ENCODE results near the gene FOXP1. TPM values are rescaled to one million over a fixed set of nuclear protein-coding genes. Genes with fewer than 3 reads are reported as not detected.

The FOXP1 gene
- total RNA-seq, 4 donors from 2014 or later, result 86.4 to 107 (median 93.8) TPM

GRCh38 chr3:71484452-71484851, 99.1 kb downstream of the FOXP1 start:
- DNase-seq (ENCODE audit: low spot score in 2 of 2), result no peak
- WGBS, 2 donors, result 87 to 88% methylated on average over 5 of the region's 5 CpGs
- no peak for TF ChIP-seq EP300 (IDR thresholded peaks at IDR 0.05)
- no peak for TF ChIP-seq POLR2A (IDR thresholded peaks at IDR 0.05)
- TF ChIP-seq CTCF (IDR thresholded peaks at IDR 0.05), result no peak

DNA sequence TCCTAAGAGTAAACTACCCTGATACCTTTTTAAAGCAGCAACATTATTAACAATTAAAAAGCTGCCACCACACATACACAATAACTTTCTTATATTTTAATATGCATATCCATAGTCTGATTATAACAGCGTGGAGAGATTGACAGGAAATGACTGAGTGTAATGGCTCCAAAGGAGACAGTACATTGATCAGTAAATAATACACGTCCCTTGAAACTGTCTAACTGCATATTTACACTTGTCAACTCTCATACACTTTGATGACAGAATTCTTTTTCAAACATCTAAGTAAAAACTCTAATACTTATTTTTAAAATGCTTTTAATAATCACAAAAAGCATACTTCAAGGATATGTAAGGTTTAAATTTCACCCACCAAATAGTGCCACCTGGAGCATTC, 99.5 kb downstream of the FOXP1 start:
- 92% methylated on average over 2 of the region's 2 CpGs for WGBS, 2 donors
- no peaks in the 10 kb centered on the region for H3K27me3 ChIP-seq

More at GRCh38 chr3:71484452-71484851, 99.1 kb downstream of the FOXP1 start:
- no peaks in the 10 kb centered on the region for H3K27me3 ChIP-seq
- H3K27ac ChIP-seq, result no peak overlapping the region
- no peaks in the 10 kb centered on the region for H3K4me1 ChIP-seq
- no peak overlapping the region for H3K4me3 ChIP-seq
- no peaks in the 10 kb centered on the region for H3K9me3 ChIP-seq
- H3K36me3 ChIP-seq, result peaks cover 0 to 4% (median 0%) of the 10 kb centered on the region in 3 donors

GRCh38 chr3:71482771-71483170, 100.8 kb downstream of the FOXP1 start:
- peaks cover 0 to 5% (median 0%) of the 10 kb centered on the region in 4 donors for H3K4me1 ChIP-seq
- DNase-seq (ENCODE audit: low spot score in 2 of 2), result no peak
- no peak for TF ChIP-seq POLR2A (IDR thresholded peaks at IDR 0.05)
- TF ChIP-seq CTCF (IDR thresholded peaks at IDR 0.05), result no peak
- no peak for TF ChIP-seq EP300 (IDR thresholded peaks at IDR 0.05)
- H3K9me3 ChIP-seq, result no peaks in the 10 kb centered on the region
- 94 to 98% methylated on average over 5 of the region's 5 CpGs for WGBS, 2 donors
- H3K27ac ChIP-seq, result no peak overlapping the region
- H3K4me3 ChIP-seq, result no peak overlapping the region
- H3K27me3 ChIP-seq, result no peaks in the 10 kb centered on the region
- H3K36me3 ChIP-seq, result no peaks in the 10 kb centered on the region

More for the DNA sequence above, 99.5 kb downstream of the FOXP1 start:
- TF ChIP-seq EP300 (IDR thresholded peaks at IDR 0.05), result no peak
- TF ChIP-seq POLR2A (IDR thresholded peaks at IDR 0.05), result no peak
- no peak for TF ChIP-seq CTCF (IDR thresholded peaks at IDR 0.05)
- Histone ChIP-seq H3K4me3 (no peak overlapping the region), H3K36me3 (no peaks in the 10 kb centered on the region), H3K27ac (no peak overlapping the region), H3K4me1 (no peaks in the 10 kb centered on the region), H3K9me3 (no peaks in the 10 kb centered on the region)
- DNase-seq (ENCODE audit: low spot score in 2 of 2), result no peak

DNA sequence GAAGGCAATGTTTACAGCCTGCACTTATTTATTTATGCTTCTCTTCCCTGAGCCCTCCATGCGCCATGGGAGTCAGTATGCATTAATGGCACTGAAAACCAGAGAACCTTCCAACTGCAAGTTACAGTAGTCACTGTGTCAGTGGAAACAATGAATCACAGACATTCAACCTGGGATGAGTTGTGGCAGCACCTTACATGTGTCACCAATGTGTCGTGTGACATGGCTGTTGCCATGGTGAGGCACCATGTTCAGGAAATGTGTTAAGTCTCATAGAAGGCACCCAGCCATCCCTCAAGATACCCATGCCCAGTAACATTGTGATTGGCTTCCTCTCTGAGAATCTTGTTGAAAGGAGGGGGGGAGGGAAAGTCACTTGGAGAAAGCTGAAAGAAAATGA, 105.0 kb downstream of the FOXP1 start:
- peaks cover 0 to 8% (median 0%) of the 10 kb centered on the region in 3 donors for H3K36me3 ChIP-seq
- 88 to 97% methylated on average over 2 of the region's 2 CpGs for WGBS, 2 donors
- DNase-seq (ENCODE audit: low spot score in 2 of 2), result no peak

GRCh38 chr3:71476950-71477349, 106.6 kb downstream of the FOXP1 start:
- 98 to 100% methylated on average over 2 of the region's 2 CpGs for WGBS, 2 donors
- no peak overlapping the region for H3K27ac ChIP-seq
- TF ChIP-seq CTCF (IDR thresholded peaks at IDR 0.05), result no peak
- TF ChIP-seq EP300 (IDR thresholded peaks at IDR 0.05), result no peak
- TF ChIP-seq POLR2A (IDR thresholded peaks at IDR 0.05), result no peak

More for the DNA sequence above, 105.0 kb downstream of the FOXP1 start:
- Histone ChIP-seq H3K27me3 (no peaks in the 10 kb centered on the region), H3K27ac (no peak overlapping the region), H3K4me1 (peaks cover 0 to 5% (median 0%) of the 10 kb centered on the region in 4 donors), H3K9me3 (peaks cover 0 to 4% (median 0%) of the 10 kb centered on the region in 4 donors), H3K4me3 (no peak overlapping the region)
- no peak for TF ChIP-seq CTCF (IDR thresholded peaks at IDR 0.05)
- TF ChIP-seq POLR2A (IDR thresholded peaks at IDR 0.05), result no peak

More at GRCh38 chr3:71476950-71477349, 106.6 kb downstream of the FOXP1 start:
- Histone ChIP-seq H3K36me3 (peaks cover 0 to 12% (median 0%) of the 10 kb centered on the region in 3 donors), H3K4me3 (no peak overlapping the region), H3K9me3 (peaks cover 0 to 11% (median 0%) of the 10 kb centered on the region in 4 donors), H3K4me1 (peaks cover 0 to 5% (median 0%) of the 10 kb centered on the region in 4 donors), H3K27me3 (no peaks in the 10 kb centered on the region)
- DNase-seq (ENCODE audit: low spot score in 2 of 2), result no peak
